HG03060 (cell line): ENCODE data around the gene CLTB.

Source experiments
- ATAC-seq: cut with Tn5 transposase; IDR thresholded peaks from one replicate; pipeline ENCODE4 v1.9.1; 2021; ENCODE audit warnings: low read depth, moderate number of reproducible peaks; ENCODE audit not compliant: unreplicated experiment

The CLTB gene

GRCh38 chr5:176384366-176384930 is 31.9 kb downstream of the CLTB start:
- no peak for ATAC-seq

DNA sequence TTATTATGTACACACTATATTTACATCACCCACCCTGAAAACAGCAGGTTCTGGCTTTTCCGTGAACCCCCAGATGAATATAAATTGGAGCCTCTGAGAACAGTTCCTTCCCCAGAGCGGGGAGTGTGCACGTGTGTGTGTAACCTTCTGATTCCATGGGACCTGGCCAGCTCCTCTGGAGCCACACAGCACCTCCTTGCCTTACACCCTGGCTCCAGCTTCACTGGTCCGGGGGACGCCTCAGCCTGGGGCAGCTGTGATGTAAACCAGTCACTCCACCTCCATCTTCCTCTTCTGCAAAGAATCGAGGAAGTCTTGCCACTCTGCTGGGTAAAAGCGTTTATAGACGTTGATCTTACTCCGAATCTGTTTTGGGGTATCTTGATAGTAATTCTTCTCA is 32.4 kb downstream of the CLTB start:
- ATAC-seq: no peak

DNA sequence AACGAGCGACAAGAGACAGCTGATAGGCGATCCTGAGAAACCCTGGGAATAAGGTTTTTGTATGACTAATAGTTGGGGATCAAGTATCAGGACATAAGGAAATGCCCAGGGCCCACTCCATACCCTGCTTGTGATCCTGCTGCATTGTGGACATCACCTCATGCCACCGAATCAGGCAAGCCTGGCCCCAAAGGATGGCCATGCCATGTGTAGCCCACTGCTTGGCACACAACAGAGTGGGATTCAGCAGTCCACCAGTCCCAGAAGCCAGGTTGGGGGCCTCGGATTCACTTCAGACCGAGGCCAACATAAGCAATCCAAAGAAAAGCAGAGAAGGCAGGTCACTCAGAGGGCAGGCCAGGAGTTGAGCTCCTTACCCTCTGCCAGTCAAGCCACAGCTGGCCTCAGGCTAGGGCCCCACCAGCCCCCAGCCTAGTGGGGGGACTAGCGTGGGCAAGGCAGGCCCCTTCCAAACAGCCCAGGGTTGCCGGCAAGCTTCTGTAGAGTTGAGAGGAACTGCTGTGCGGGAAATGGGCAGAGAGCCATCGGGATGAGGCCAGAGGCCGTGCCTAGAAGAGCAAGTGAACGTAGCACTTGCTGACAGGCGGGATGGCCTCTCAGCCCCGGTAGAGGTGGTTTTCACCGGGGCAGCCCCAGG is 33.0 kb downstream of the CLTB start:
- ATAC-seq: no peak

DNA sequence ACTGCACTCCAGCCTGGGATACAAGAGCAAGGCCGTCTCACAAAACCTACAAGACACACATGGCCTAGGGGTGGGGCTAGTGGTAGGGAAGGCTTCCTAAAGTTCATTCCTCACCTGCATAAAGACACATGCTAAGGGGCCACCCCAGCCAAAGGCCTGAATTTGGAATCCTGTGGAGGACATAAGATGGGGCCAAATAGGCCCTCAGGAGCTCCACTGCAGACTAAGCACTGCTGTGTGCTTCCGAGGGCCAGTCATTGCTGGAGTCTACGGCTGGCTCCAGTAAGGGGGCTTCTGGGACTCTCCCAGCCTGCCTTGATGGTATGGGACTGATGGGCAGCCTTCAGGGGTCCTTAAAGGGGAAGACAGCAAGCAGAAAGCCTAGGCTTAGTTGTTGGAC is 33.6 kb downstream of the CLTB start:
- no peak for ATAC-seq

GRCh38 chr5:176381979-176382378 is 34.4 kb downstream of the CLTB start:
- no peak for ATAC-seq

- ATAC-seq: no peak
Measured at GRCh38 chr5:176381423-176381822, 34.9 kb downstream of the CLTB start.

GRCh38 chr5:176379881-176380280 is 36.5 kb downstream of the CLTB start:
- no peak for ATAC-seq

- no peak for ATAC-seq
Measured at GRCh38 chr5:176373100-176373818, 43.1 kb downstream of the CLTB start.

DNA sequence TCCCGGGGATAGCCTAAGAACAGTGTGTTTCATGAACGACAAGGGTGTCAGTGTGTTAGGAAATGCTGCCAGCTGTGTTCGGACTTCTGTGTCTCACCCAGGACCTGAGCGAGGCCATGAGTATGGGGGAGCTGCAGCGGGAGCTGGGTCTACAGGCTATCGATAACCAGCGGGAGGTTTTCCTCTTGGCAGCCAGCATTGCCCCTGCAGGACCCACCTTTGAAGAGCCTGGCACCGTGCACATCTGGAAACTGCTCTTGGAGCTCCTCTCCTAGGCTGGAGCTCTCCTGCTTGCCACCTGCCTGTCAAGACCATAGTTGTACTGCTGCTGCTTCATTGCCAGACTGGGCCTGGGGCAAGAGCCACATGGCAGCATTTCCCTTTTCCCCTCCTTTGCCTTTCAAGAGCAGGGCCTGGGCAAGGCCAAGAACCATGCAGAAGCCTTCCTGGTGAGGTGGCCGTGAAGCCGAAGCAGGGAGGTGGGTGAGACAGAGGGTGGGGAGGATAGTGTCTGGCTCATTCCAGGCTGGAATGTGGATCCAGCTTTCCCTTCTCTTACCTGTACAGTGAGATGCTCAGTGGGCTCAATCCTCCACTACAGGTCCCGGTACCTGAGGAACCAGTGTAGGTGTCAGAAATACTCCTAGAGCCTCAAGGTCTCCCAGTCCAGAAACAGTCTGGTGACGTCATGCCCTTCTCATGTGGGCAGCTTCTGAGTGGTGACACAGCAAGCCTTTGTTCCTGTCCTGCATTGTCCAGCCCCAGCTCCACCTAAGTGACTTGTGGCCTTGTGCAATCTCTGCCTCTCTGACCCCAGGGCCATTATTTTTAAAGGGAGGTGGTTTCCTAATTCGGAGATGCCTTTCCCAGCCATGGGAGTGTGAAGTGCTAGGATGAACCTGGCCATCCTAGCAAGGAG is 44.5 kb downstream of the CLTB start:
- ATAC-seq: no peak

GRCh38 chr5:176369934-176370711 is 46.2 kb downstream of the CLTB start:
- ATAC-seq: no peak

DNA sequence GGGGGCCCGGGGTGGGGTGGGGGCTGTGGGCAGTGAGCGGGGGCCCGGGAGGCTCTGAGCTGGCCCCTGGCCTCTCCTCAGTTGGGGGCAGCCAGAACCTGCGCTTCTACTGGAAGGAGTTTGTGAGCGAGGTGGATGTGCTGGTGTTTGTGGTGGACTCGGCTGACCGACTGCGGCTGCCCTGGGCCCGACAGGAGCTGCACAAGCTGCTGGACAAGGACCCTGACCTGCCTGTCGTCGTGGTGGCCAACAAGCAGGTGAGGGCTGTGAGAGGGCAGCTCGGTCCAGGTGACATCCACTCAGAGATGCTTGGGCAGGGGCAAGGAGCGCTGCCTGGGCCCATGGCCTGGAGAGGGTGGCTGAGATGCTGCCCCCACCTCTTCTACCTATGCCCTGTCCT is 47.6 kb downstream of the CLTB start:
- ATAC-seq: no peak

- no peak for ATAC-seq
Measured at GRCh38 chr5:176366232-176366894, 50.0 kb downstream of the CLTB start.

GRCh38 chr5:176365351-176366231 is 50.7 kb downstream of the CLTB start, which contains the start of gene ARL10:
Gene ARL10, plus strand, starts transcription at chr5:176365487. Its CDS starts 77 bp downstream, at chr5:176365564.
- no peak for ATAC-seq

DNA sequence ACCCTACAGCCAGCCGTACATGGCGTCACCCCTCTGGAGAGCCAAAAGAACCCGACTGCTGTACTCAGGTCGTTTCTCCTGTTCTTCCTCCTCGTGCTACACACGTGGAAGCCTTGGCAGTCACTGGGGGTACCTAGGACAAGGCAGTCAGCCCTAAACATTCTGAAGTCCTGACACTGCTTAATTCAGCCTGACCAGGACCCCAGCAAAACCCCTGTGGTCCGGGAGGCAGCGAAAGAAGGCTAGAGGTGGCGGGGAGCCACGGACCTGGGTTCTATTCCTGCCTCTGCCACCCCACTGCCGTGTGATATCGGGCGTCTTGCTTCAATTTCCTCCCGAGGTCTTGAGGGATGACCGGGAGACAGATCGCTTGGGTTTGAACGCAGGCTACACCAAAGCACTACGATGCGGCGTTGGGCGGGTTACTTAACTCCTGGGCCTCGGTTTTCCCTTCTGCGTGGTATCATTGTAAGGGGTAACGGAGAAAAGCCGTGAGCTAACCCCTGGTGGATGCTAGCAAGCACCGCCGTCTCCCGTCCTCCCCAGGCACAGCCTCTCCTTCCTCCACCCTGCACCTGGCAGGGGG is 51.5 kb downstream of the CLTB start:
- no peak for ATAC-seq

GRCh38 chr5:176362233-176362490 is 54.2 kb downstream of the CLTB start:
- ATAC-seq: no peak

GRCh38 chr5:176361437-176362232 is 54.7 kb downstream of the CLTB start, which contains the start of gene KIAA1191:
Gene KIAA1191, minus strand, starts transcription at chr5:176361764. Its CDS starts 2,256 bp downstream, at chr5:176359508.
- ATAC-seq: peak; percentile 71

DNA sequence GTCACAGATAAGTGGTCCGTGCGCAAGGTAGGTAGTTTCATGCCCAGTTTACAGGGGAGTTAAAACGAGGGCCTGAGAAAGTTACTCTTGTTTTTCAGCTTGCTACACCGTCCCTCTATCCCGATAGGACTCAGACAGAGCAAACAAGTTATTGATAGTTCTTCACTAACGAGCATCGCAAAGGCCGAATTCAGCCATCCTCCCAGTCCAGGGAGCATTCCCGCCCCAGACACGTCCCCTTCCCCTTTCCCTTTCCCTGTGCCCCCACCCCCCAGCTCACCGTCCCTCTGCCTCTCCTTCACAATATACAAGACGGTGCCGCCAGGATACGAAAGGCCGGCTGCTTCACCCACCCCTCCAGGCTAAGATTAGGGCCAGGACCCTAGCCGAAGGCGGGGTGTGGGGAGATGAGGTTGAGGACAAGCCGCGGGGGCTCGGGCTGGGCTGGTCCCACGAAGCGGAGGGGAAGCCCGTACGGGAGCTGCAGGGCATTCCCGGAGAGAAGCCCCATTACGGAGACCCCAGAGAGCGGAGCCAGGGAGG is 55.4 kb downstream of the CLTB start:
- ATAC-seq: no peak
